Anterior cingulate cortex (tissue), 58 donors: ENCODE results near the gene YWHAQ.

Source experiments
- DNase-seq, 58 donors: peaks; one replicate each; lab custom pipeline; 2025; lab: John Stamatoyannopoulos, UW

Gene YWHAQ

DNA sequence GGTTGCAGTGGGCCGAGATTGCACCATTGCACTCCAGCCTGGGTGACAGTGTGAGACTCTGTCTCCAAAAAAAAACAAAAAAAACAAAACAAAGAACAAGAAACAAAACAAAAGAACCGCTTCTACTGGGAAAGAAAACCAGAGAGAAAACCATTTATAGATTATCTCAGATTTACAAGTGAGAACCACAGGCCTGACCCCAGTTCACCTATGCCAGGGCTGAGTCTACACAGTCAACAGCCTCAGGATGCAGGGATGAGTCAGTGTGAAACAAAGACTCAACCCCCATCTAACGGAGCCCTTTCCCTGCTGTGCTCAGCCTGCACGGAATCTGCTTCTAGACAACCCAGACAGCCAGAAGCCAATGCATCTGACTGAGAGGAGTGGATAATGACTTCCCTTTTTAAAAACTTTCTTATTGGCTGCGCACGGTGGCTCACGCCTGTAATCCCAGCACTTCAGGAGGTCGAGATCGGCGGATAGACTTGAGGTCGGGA lies 25.5 kb upstream of the YWHAQ start:
- peak in 1 of 58 donors; percentile 15 for DNase-seq

DNA sequence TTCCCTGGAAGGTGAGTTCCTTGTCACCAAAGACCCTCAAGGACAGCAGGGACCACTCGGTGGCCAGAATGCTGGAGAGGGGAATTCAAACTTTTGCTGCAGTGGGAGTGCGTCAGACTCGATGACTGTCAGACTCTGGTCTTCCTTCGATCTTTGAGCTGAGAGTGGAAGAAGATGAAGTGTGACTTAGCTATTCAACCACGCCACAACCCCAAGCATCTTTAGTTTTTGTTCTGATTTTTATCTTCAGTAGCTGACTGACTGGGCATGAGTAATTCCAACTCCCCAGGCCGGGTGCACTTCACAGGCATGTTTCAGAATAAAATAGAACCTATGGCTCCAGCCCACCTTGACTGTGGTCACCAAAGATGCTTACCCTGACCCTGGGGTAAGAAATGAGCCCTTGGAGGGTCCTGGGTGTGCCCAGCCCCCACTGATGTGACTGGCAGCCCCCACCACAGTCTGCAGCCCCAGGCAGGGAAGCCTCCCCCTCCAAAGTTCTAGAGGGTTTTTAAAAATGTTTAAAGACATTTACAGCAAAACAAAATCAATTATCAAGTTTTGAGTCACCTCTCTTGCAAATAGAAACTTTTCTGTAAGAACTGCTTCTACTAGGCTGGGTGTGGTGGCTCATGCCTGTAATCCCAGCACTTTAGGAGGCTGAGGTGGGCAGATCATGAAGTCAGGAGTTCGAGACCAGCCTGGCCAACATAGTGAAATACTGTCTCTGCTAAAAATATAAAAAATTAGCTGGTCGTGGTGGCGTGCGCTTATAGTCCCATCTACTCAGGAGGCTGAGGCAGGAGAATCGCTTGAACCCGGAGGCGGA lies 24.9 kb upstream of the YWHAQ start:
- no peak for DNase-seq

DNA sequence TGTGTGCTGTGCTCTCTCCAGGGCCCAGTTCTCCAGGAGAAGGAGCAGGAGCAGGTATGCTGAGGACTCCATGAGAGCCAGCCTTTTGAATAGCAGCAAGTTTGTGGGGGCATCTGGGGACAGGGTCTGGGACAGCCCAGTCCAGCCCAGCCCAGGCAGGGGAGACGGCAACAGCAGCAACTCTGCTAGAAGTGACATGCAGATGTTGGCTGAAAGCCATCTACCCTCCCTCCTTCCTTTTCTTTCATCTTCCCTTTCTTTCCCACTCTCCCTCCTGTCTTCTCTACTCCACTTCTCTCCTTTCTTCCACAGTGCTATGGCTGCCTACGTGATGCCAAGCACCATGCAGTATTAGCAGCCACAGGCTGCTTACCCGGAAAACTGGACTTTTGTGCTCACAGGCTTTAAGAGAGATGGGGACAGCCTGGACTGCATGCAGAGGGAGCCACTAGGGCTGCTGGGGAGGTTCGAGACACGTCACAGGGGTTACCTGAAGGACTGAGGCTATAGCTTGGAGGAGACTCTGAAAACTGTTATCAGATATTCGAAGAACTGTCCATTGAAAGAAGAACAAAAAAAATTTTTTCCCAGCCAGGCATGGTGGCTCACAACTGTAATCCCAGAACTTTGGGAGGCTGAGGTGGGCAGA lies 23.8 kb upstream of the YWHAQ start:
- no peak for DNase-seq

DNA sequence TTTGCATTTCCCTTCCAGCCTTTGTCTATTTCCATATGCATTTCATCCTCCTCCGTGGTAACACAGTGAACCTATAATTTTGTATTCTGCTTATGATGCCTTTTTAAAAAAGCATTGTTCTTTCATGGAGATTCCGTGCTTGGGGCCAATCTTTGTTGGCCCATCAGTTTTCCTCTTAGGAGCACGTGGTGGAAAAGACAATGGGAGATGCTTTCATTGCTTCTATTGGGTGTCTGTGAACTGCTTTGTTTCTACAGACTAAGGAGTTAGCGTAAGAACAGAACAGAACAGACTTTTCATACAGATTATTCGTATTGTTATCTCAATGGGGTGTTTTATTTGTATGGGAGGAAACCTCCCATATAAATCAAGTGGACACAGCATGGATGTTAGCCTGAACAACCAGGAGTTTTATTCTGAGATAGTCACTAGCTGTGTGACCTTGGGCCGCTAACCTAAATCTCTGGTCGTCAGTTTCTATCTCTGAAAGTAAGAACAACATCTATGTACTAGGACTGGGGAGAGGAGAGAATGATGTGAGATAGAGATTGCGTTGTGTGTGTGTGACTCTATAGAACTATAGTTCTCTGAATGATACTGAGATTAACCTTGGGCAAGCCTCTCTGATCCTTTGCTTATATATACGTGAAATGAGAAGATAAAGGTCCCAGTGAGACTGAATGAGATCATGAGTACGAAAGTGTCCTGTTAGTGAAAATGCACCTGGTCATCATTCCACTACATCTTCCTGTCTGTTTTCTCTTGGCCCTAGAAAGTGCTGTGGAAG lies 22.9 kb upstream of the YWHAQ start:
- DNase-seq, result peak in 11 of 58 donors; percentile 13 to 79 (median 43)

DNA sequence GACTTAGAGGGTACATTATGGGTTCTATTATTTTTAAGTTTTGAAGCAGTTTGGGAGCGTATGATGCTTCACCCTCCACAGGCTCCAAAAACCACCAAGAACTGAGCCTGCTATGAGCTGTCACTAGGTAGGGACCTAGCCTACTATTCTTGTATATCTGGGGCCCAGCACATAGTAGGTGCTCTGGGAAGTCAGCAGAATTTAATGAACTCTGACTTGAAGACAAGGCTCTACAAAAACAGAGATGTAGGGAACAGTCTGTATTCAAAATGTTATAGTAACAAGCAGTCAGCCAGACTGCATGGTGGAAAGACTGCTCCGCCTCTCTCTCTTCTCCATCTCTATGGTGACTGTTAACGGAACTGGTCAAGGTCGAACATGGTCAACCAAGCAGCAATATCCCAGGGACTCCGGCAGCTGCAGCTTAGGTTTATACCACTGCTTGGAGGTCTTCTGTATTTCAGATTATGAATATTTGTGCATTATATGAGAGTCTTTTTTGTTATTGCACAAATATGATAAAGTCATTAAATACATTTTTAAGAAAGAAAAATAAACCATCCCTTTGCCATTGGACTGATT lies 22.2 kb upstream of the YWHAQ start:
- peak in 1 of 58 donors; percentile 31 for DNase-seq

DNA sequence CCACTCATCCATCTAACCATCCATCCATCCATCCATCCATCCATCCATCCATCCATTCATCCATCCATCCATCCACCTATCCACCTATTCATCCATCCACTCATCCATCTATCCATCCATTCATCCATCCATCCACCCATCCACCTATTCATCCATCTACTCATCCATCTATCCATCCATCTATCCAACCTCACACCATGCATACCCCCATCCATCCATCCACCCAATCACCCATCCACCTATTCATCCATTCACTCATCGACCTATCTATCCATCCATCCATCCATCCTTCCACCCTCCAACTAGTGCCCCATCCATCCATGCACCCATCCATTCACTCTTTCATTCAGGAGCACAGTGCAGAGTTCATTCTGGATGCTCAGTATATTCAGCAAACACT lies 21.5 kb upstream of the YWHAQ start:
- DNase-seq, result no peak

DNA sequence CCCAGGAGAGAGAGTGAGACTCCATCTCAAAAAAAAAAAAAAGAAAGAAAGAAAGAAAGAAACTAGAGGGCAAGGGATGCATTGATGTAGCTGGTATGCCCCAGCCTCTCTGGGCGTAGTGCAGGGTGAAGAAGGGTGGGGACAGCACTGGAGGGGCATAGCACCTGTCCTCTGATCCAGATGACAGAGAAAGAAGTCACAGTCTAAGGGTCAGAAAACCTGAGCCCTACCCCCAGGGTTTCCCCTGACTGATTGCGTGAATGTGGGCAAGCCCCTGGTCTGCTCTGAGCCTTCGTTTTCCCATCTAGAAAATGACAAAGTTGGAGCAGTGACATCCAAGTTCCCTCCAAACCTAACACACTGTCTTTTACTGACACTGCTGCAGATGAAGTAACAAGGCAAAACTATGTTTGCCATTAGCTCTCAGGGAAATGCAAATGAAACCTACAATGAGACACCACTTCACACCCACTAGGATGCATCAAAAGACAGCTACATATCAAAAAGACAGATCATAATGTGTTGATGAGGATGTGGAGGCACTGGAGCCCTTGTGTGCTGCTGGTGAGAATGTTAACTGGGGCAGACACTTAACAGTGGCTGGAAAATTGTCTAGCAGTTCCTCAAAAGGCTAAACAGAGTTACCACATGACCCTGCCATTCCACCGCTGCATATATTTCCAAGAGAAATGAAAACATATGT lies 19.5 kb upstream of the YWHAQ start:
- no peak for DNase-seq

DNA sequence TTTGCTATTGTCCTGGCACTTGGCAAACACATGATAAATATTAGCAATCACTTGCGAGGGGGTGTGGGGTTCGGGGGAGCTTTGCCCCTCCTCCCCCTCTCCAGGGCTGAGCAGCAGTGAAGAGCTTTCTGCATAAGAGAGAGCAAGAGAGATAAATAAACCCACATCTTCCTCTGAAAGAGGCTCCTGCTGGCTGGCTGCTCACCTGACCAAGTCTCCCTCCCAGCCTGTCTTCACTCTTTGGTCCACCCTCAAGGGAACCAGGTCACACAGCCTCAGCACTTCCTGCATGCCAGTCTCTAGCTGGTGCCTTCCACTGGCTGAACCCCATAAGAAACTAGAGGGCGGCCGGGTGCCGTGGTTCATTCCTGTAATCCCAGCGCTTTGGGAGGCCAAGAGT lies 18.5 kb upstream of the YWHAQ start:
- no peak for DNase-seq

DNA sequence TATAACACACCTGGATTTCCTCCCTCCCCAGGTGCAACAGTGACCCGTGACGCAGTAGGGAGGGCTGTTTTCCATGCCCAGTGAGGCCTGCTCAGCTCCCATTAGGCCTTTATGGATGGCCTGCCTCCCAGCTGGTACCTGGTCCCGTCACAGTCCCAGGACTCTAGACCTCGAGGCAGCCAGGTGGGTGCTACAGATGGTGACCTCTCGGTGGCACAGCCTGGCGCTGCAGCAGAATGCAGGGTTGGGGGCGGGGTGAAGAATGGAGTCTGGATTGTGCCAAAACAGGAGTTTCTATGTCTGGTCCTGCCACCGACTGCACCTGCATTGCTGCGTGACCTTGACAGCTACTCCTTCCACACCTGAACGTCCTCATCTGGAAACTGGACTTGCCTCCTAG lies 18.0 kb upstream of the YWHAQ start:
- no peak for DNase-seq

DNA sequence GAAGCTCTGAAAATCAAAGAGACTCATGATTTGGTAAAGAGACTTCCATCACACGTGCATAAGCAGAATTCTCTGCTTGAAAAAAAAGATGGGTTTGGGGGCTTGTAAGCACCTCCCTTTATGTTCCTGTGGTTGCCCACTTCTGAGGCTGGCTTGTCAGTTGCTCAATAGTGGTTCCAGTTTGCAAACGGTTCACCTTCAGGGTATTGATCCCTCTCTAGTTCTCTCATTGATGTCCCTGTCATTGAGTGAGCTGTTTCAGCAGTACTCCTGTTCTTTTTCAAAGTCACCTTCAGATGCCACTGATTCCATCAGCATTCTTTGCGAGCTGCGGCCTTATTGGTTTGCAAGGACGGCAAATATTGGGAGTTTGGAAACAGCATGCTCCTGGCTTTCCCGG lies 17.1 kb upstream of the YWHAQ start:
- no peak for DNase-seq

DNA sequence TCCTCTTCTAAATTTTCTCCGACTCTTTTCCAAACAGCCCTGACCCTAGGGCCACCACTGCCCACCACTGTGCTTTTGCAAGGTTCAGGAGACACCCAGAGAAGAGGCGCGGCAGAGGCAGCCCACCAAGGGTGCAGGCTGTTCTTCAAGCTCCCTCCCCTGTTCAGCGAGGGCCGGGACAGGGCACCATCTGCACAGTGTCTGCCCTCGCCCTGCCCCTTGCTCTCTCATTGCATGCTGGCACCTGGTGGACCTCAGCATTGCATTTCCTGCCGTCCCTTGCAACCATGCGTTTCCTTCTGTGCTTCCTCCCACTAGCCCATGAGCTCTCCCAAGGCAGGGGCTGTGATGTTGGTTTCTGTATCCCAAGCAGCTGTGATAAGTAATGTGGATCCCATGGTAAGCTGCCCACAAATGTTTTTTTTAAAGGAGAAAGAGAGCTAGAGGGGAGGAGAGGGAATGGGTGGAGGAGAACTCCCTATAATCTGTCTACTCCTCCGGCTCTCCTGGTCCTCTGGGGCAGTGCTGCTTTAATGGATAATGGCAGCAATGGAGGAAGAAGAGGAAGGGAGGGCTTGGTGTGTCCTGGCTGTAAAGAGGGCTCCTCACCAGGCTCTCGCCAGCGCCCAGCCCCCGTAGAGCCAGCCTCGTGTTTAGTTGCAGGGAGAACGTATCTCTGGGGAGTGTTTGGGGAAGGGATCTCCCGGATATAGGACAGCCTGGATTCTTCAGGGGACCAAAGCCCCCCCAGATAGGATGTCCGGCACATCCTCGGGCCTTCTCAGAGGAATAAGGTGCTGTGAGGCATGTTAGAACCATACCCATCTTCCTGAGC lies 15.6 kb upstream of the YWHAQ start:
- no peak for DNase-seq

DNA sequence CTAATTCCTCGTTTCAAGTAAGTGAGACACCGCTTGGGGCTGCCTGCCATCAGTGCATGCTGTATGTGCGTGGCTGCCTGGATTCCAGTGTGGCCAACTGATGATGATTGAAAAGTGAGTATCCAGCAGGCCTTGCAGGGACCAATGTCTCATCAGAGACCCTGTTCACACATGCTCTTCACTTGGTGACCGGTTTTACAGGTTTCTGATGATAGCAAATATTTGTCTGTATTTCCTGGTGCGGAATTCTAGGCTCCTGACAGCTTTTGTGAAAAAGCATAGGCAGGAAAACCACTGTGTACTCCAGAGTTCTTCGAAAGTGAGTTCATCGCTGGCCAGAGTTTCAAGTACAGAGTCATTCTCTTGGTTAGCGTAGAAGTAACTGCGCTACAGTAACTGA lies 13.8 kb upstream of the YWHAQ start:
- DNase-seq, result no peak

DNA sequence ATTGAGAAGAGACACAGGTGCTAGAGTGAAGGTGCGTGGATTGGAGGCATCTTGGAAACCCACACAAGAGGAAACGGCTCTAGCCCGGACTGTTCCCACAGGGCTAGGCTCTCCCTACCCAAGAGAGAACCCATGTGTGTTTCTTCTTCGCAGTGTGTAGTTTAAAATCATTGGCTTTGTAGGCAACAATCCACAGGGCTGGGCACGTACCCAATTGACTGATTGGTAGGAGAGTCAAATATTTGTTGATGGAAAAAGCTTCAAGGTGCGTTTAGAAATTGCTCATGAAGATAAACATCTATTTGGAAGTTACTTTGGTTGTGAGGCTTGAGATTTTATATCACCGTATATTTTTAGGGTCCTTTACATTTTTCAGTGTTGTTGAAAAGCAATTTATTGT lies 13.2 kb upstream of the YWHAQ start:
- no peak for DNase-seq

DNA sequence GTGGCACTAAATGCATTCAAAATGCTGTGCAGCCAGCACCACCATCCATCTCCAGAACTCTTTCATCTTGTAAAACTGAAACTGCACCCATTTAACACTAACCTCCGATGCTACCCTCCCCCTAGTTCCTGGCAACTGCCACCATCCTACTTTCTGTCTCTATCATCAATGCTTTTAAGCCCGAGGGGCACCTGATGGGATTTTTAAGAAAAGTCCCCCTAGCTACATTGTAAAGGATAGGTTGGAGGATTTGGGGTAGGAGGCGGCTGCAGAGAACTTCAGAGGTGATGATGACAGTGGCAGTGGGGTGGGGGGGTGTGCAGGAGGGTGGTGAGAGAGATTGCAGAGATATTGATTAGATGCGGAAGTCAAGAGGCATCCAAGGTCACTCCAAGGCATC lies 10.8 kb upstream of the YWHAQ start:
- DNase-seq, result no peak

DNA sequence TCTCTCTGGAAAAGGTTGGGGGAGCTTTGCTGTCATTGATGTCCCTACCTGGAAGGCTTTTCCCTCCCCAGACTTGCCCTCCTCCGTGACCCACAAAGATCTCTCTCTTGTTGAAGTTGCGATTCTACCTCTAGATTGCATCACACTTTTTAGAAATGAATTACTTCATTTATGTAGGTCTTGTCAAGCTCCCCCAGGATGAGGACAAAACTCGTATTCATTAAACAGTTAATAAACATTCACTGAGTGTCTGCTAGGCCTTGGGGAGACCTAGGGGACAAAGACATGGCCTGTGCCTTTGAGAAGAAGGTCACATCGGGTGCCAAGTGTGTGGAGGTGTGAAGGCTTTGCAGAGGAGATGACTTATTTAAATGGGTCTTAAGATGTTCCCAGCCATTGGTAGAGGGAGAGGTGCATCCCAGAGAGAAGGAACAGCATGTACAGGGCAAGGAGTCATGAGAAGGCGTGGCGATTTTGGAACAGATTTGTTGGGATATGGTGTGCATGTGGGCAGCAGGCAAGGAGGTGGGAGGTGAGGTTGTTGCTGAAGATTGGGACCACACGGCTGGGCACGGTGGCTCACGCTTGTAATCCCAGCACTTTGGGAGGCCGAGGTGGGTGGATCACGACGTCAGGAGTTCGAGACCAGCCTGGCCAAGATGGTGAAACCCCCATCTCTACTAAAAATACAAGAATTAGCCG lies 9.8 kb upstream of the YWHAQ start:
- DNase-seq, result no peak

DNA sequence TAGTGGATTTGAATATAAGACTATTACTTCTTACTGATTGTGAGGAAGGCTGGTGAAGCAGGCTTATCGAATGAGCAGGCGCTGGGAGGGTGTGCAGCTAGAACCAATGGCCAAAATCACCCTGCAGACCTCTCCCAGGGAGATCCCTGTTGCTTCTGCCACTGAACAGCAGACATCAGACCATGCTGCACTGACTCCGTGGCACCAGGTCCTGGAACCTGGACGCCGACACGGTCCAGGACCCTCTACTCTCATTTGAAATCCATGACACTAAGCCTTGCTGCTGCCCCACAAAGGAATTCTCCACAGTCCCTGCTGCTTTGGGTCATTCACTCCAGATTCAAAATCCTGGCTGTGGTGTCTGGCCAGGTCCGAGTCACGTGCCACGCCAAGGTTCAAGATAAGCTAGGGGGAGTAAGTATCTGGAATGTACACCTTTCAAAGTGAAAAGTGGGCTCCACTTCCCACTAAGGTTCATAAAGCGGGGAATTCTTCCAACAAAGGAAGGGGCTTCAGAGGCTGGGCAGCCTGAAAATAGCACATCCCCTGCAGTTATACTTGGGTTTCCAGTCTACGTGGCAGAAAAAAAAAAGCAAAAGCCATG lies 9.0 kb upstream of the YWHAQ start:
- no peak for DNase-seq

DNA sequence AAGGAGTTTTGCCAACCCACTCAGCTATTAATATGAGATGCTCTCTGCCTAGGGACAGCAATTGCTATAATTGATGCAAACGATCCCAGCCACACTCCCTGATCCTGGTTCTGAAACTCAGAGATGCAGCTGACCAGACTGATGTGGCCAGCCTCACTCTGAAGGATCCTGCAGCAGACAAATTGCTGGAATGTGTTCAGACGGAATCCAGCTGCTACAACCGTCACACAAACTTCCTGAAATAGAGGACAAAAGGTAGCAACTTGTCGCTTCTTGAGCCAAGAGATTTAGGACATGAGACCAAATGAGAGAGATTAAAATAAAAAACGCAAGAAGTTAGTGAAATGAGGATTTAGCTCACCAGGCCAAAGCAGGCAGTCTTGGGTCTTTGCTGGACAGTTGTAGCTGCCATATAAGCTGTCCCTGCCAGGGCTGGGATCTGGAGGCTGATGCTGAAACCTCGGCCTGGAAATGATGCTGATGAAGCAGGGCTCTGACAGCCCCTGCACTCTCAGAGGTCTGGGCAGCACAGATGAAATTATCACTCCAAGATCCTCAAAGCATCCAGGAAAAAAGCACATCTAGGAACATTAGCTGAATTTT lies 8.3 kb upstream of the YWHAQ start:
- peak in 5 of 58 donors; percentile 15 to 40 (median 22) for DNase-seq

DNA sequence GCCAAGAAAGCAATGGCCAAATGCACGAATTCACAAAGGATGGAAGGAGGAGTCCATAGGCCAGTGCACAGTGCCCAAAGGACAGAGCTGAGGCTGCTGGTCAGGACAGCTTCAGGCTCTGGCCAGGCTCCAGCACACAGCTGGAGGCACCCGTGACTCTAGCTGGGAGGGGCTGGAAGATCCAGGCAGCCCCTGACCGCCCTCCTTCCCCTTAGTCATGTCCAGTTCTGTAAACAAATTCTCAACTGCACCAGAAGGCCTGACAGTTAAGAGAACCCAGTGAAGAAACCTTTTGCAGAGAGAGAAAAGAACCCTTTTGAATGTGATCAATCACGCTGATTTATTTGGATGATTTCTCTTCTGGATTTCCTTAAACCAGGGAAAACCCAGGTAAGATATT lies 7.7 kb upstream of the YWHAQ start:
- DNase-seq, result peak in 53 of 58 donors; percentile 16 to 93 (median 75)
